ENCODE results near the gene RAP1GAP2.
"Not testable (repeated sequence)": the region's sequence is repeated elsewhere in the genome, so short reads cannot be mapped to it uniquely, and the experiment has no call there.

RAP1GAP2 gene

GRCh38 chr17:2796164-2797125, at the start of gene RAP1GAP2:
TSS of gene RAP1GAP2 (plus strand) at chr17:2796438. CDS start at chr17:2796528, 90 bp downstream.
- DNase-seq (ENCODE audit: low read depth) = peak; percentile 63

GRCh38 chr17:2749058-2749783, 47.0 kb upstream of the RAP1GAP2 start, which contains the start of gene CCDC92B:
TSS of gene CCDC92B (minus strand) at chr17:2749652. CDS start at chr17:2735145, 14,507 bp downstream.
- DNase-seq (ENCODE audit: low read depth) = no peak

DNA sequence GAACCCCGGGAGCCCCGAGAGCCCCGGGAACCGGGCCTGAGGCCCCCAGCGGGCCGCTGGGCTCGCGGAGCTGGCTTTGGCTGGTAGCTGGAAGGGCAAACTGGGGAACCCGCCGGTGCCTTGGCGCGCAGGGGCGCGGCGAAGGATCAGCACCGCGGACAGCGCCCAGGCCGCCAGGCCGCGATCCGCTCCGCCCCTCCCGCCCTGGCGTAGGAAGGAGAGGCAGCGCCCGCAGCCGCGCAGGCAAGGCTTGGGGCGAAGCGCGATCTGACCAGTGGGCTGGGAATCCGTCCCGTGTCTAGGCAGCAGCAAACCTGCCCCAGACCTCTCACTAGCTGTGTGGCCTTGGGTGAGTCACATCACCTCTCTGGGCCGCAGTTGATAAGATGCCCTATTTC, 46.5 kb upstream of the RAP1GAP2 start:
- DNase-seq (ENCODE audit: low read depth) = peak; percentile 60

DNA sequence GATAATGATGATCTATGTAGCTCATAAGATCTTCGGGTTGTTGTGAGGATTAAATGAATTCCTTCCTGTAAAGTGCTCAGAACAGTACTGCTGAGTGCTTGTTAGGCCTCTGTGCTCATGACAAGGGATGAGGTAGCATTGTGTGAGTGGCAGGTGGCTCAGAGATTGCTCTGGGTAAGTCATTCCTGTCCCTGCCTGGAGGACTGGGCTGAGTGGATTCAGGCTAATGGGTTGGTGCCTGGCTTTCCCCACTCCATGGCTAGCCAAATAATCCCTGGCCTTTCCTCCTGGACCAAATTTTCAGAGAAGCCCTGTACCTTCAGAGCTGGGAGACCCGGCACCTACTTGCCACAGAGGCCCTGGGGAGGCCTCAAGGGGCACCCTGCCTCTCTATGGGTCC, 45.5 kb upstream of the RAP1GAP2 start:
- no peak for DNase-seq (ENCODE audit: low read depth)

- DNase-seq (ENCODE audit: low read depth) = no peak
Observed at GRCh38 chr17:2751491-2751890, 44.7 kb upstream of the RAP1GAP2 start.

DNA sequence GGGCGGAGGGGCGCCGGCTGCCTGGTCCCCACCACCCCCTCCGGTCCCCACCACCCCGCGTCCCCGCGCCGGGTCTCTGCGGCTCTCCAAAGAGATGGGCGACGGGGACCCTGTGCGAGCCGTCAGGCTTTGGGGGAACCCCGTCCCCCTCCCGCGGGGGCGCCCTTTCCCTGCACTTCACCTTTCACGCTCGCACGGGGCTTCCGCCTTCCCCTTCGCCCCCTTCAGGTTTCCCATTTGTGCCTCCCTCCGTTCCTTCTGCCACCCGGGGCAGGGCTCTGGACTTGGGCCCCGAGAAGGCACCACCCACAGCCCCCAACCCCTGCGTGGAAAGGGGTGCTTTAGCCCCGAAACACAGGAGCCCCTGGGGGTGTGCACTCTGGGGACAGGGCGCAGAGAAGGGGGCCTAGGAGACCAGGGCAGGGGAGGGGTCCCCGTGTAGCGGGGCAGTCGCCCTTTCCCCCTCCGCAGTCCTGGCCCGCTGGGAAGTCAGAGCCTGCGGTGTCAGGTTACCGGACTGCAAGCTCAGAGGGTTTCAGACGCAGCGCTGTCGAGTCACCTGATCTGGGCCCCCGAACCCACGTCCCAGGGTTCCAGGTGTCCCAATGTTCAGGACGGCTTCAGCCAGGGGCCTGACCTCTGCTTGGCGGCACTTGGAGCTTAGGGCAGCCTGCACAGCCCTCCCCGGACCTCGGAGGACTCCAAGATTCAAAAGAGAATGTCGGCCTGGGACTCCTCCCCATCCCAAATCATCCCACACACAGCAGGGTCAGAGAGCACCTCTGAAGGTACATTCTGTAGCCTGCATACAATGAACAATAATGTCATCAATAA, 40.1 kb upstream of the RAP1GAP2 start:
- DNase-seq (ENCODE audit: low read depth) = no peak

DNA sequence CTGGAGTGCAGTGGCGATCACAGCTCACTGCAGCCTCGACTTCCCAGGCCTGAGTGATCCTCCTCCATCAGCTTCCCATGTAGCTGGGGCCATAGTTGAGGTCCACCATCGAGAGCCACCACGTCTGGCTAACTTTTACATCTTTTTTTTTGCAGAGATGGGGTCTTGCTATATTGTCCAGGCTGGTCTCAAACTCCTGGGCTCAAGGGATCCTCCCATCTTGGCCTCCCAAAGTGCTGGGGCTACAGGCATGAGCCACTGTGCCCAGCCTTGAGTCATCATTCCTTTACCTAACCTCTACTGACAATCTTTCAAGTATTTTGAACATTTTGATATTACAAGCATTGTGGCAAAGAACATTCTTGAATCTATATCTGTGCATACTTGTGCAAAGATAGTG, 37.4 kb upstream of the RAP1GAP2 start:
- no peak for DNase-seq (ENCODE audit: low read depth)

DNA sequence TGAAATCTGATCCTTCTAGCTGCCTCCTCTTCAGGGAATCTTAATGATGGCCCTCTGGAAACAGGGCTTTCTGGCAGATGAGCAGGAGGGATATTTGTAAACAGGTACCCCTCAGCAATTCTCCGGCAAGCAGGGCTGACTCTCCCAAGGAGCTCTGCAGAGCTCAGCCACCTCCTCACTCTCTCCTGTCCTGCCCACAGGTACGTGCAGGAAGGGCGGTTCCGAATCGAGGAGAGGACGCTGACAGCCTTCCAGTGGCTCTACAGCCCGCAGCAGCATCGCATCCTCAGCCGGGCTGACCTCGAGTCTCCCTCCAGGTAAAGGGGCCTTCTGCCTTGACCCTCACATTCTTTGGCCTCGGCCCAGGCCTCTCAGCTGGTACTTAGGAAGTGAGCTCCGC, 26.1 kb upstream of the RAP1GAP2 start:
- DNase-seq (ENCODE audit: low read depth) = no peak

DNA sequence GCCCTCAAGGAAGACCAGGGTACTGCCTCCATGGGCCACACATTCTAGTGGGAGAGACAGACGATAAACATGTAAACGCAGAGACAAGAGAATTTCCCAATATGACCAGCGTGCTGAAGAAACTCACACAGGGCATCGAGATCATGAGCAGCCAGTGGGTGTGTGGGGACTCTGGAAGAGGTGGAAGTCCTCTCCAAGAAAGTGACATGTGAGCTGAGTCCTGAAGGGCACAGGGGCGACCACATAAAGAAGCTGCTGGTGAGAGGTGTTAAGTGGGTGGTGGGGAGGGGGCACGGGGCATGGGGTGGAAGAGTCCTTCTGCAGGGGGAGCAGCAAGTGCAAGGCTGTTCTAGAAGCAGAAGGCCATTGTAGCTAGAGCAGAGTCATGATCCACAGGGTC, 21.0 kb upstream of the RAP1GAP2 start:
- DNase-seq (ENCODE audit: low read depth) = no peak

DNA sequence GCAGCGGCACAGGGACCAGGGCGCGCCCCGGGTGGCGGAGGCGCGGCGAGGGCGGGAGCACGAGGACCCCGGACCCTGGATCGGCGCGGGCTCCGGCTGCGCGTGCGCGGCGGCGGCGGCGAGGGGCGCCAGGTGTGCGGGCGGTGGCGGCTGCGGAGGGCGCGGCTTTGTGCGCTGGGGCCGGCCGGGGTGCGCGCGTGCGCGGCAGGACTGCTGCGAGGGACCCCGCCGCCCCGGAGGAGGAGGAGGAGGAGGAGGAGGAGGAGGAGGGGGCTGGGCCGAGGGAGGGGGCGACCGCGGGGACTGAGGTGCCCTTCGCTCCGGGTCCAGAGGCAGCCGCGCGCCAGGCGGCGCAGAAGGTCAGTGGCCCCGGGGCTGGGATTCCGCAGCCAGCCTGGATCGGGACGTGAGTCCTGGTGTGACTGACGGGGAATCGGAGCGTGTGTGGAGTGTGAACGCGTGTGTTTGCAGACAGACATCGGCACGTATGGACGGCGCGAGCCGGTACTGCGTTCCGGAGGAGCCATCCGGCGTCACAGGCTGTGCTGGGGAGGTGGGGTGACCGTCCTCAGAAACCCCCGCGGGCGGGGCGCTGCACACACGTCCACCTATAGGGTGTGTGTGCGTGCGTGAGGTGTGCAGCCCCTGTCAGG, 19.5 kb upstream of the RAP1GAP2 start:
- no peak for DNase-seq (ENCODE audit: low read depth)

GRCh38 chr17:2777242-2777867, 18.9 kb upstream of the RAP1GAP2 start:
- DNase-seq (ENCODE audit: low read depth) = no peak

DNA sequence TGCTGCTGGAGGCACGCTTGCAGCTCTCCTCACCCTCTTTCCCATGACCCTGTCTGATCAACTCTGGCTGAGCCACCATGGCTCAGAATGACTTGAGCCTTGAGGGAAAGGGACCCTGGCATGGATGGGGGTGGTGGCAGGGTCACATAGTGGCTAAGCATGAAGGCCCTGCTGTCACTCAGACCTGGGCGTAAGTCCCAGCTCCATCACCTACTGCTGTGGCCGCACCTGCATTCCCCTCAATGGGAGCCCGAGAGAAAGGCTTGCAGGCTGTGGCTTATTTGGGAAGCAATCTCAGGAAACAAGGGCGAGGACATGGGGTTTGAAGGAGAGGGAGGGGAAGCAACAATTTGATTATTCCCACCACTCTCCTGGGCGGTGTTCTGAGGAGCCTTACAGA, 17.7 kb upstream of the RAP1GAP2 start:
- no peak for DNase-seq (ENCODE audit: low read depth)

GRCh38 chr17:2779545-2779944, 16.7 kb upstream of the RAP1GAP2 start:
- no peak for DNase-seq (ENCODE audit: low read depth)

DNA sequence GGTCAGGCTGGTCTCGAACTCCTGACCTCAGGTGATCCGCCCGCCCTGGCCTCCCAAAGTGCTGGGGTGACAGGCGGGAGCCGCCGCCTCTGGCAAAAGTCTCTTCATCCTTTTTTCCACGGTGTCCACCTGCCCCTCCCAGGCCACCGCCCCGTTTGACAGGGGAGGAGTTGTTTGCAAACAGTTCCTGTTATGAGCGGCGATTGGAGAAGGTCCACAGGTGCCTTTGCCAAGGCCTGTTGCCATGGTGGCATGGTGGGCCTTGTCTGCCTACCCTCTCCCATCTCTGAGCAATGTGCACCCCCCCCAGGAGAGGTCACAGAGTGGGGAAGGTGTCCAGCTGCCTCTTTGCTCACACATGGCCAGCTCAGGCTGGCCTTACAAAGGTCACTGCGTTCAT, 16.0 kb upstream of the RAP1GAP2 start:
- no peak for DNase-seq (ENCODE audit: low read depth)

DNA sequence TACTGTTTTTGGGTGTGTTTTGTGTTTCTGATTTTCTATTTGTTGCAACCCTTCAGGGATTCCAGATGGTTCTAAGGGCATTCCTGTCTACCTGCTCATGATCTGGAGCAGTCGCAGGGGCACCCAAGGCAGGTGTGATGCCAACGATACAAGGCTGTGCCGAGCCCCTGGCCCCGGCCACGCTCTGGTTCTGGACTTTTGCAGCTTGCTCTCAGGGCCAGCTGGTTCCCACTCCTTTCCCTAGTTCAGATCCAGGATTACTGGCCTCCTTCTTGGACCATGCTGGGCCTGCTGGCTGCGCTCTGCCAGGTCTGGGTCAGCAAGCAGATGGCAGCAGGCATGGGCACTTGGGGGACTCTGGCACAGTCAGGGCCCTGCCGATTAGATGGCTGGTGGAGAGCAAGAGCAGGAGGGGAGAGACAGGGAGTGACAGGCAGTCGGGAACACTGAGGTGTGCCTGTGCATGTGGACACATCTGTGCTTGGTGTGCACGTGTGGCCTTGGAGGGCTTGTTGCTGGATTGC, 15.2 kb upstream of the RAP1GAP2 start:
- DNase-seq (ENCODE audit: low read depth) = no peak

- DNase-seq (ENCODE audit: low read depth) = not testable (repeated sequence)
Observed at GRCh38 chr17:2781598-2781997, 14.6 kb upstream of the RAP1GAP2 start.

- no peak for DNase-seq (ENCODE audit: low read depth)
Observed at GRCh38 chr17:2782055-2782454, 14.2 kb upstream of the RAP1GAP2 start.

- no peak for DNase-seq (ENCODE audit: low read depth)
Observed at GRCh38 chr17:2783310-2784030, 12.8 kb upstream of the RAP1GAP2 start.

GRCh38 chr17:2784864-2785263, 11.4 kb upstream of the RAP1GAP2 start:
- DNase-seq (ENCODE audit: low read depth) = no peak

DNA sequence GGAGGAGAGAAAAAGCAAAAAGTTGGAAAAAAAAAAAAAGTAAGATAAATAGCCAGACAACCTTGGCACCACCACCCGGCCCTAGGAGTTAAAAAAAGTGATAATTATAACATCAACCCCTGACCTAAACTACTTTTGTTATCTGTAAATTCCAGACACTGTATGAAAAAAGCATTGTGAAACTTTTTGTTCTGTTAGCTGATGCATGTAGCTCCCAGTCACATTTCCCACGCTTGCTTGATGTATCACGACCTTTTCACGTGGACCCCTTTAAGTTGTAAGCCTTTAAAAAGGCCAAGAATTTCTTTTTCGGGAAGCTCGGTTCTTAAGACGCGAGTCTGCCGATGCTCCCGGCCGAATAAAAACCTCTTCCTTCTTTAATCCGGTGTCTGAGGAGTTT, 10.9 kb upstream of the RAP1GAP2 start:
- not testable (repeated sequence) for DNase-seq (ENCODE audit: low read depth)

All from activated T-helper 1 cell treated with Interleukin-2 at 50 U/mL for 16 hours (primary cell).